HEK293 (cell line): Measurements from ENCODE around the gene AP1G2.
"Not testable (repeated sequence)": the region's sequence is repeated elsewhere in the genome, so short reads cannot be mapped to it uniquely, and the experiment has no call there.

ENCODE experiments used
- CTCF ChIA-PET: fragments of 350-600 bp; formaldehyde crosslinking; extraction: SDS; loops from one replicate; lab custom pipeline; 2021; ENCODE audit warnings: antibody characterized with exemption; lab: Yijun Ruan, JAX
- POLR2A ChIA-PET: fragments of 300-600 bp; formaldehyde crosslinking; extraction: SDS; loops from one replicate; lab custom pipeline; 2020; ENCODE audit warnings: antibody characterized with exemption, inconsistent platforms; lab: Yijun Ruan, JAX
- H3K27ac ChIP-seq: fragments of 200-500 bp; sonication (Bioruptor generic); 2 replicates; pipeline ENCODE4 v1.5.1; 2014; ENCODE audit warnings: low read depth, low read length, control low read depth, inconsistent platforms; ENCODE audit errors: extremely low read depth
- H3K36me3 ChIP-seq, 2 experiments: fragments of 200-500 bp in 1 of 2; sonication (Bioruptor generic) in 1 of 2; 1 replicate in 1 of 2; 2 replicates in 1 of 2; pipeline ENCODE4 v1.5.1; 2014 to 2017; ENCODE audit warnings: inconsistent platforms in 2 of 2, low read length in 2 of 2; ENCODE audit not compliant: control insufficient read depth in 2 of 2, insufficient read depth in 1 of 2
- H3K4me1 ChIP-seq: fragments of 200-500 bp; sonication (Bioruptor generic); 2 replicates; pipeline ENCODE4 v1.5.1; 2014; ENCODE audit warnings: mild to moderate bottlenecking, low read length, inconsistent platforms; ENCODE audit not compliant: control insufficient read depth, insufficient read depth
- H3K4me3 ChIP-seq: 2 replicates; pipeline ENCODE4 v1.5.1; 2011; ENCODE audit warnings: low read depth, mild to moderate bottlenecking, control low read depth, low read length, moderate library complexity
- H3K9me3 ChIP-seq: fragments of 200-500 bp; sonication (Bioruptor generic); 2 replicates; pipeline ENCODE4 v1.5.1; 2014; ENCODE audit warnings: low read depth, low read length, inconsistent platforms; ENCODE audit not compliant: control insufficient read depth, insufficient read depth
- BCL11A ChIP-seq: fragments of 450-650 bp; formaldehyde crosslinking; IDR thresholded peaks from 2 replicates; pipeline ENCODE4 v1.5.1; 2016; ENCODE audit warnings: low read depth, missing biosample characterization, missing genetic modification characterization
- GLI2 ChIP-seq: fragments of 450-650 bp; formaldehyde crosslinking; IDR thresholded peaks from 2 replicates; pipeline ENCODE4; 2017; ENCODE audit warnings: missing biosample characterization, missing genetic modification characterization, low read depth, borderline replicate concordance
- KLF17 ChIP-seq: fragments of 450-650 bp; formaldehyde crosslinking; IDR thresholded peaks from 2 replicates; pipeline ENCODE4 v1.5.1; 2016; ENCODE audit warnings: missing biosample characterization, missing genetic modification characterization
- KLF9 ChIP-seq: fragments of 450-650 bp; formaldehyde crosslinking; IDR thresholded peaks from 2 replicates; pipeline ENCODE4 v1.5.1; 2016; ENCODE audit warnings: missing biosample characterization, missing genetic modification characterization, low read depth
- YY1 ChIP-seq: fragments of 450-650 bp; formaldehyde crosslinking; IDR thresholded peaks from 2 replicates; pipeline ENCODE4 v1.5.1; 2018; ENCODE audit warnings: missing biosample characterization, missing genetic modification characterization
- ZBTB6 ChIP-seq: fragments of 450-650 bp; formaldehyde crosslinking; IDR thresholded peaks from 2 replicates; pipeline ENCODE4 v1.5.1; 2017; ENCODE audit warnings: missing biosample characterization, missing genetic modification characterization
- ZNF148 ChIP-seq: fragments of 450-650 bp; formaldehyde crosslinking; IDR thresholded peaks from 2 replicates; pipeline ENCODE4 v1.5.0; 2017; ENCODE audit warnings: missing biosample characterization, missing genetic modification characterization, borderline replicate concordance
- ZNF221 ChIP-seq: fragments of 450-650 bp; formaldehyde crosslinking; IDR thresholded peaks from 2 replicates; pipeline ENCODE4 v1.5.1; 2017; ENCODE audit warnings: missing biosample characterization, missing genetic modification characterization, borderline replicate concordance
- ZNF24 ChIP-seq: fragments of 450-650 bp; formaldehyde crosslinking; IDR thresholded peaks from 2 replicates; pipeline ENCODE4 v1.5.1; 2016; ENCODE audit warnings: missing biosample characterization, missing genetic modification characterization
- ZNF324 ChIP-seq: fragments of 450-650 bp; formaldehyde crosslinking; IDR thresholded peaks from 2 replicates; pipeline ENCODE4 v1.5.1; 2016; ENCODE audit warnings: missing biosample characterization, missing genetic modification characterization
- ZNF488 ChIP-seq: fragments of 450-650 bp; formaldehyde crosslinking; IDR thresholded peaks from 2 replicates; pipeline ENCODE4 v1.5.1; 2016; ENCODE audit warnings: missing biosample characterization, missing genetic modification characterization
- ZNF514 ChIP-seq: fragments of 450-650 bp; formaldehyde crosslinking; IDR thresholded peaks from 2 replicates; pipeline ENCODE4 v1.5.1; 2016; ENCODE audit warnings: missing biosample characterization, missing genetic modification characterization
- ZNF555 ChIP-seq: fragments of 450-650 bp; formaldehyde crosslinking; conservative IDR thresholded peaks from 2 replicates; pipeline ENCODE4 v1.5.1; 2017; ENCODE audit warnings: missing biosample characterization, mild to moderate bottlenecking, missing genetic modification characterization, inconsistent platforms
- ZNF560 ChIP-seq: fragments of 450-650 bp; formaldehyde crosslinking; IDR thresholded peaks from 2 replicates; pipeline ENCODE4 v1.5.1; 2017; ENCODE audit warnings: missing biosample characterization, missing genetic modification characterization, borderline replicate concordance
- ZNF629 ChIP-seq: fragments of 450-650 bp; formaldehyde crosslinking; IDR thresholded peaks from 2 replicates; pipeline ENCODE4 v1.5.1; 2017; ENCODE audit warnings: missing biosample characterization, missing genetic modification characterization
- ZNF654 ChIP-seq: fragments of 450-650 bp; formaldehyde crosslinking; IDR thresholded peaks from 2 replicates; pipeline ENCODE4 v1.5.1; 2016; ENCODE audit warnings: low read depth, missing biosample characterization, missing genetic modification characterization
- ZNF660 ChIP-seq: fragments of 450-650 bp; IDR thresholded peaks from 2 replicates; pipeline ENCODE4 v1.5.1; 2018; ENCODE audit warnings: missing biosample characterization, mild to moderate bottlenecking, missing genetic modification characterization
- ZNF692 ChIP-seq: fragments of 450-650 bp; formaldehyde crosslinking; IDR thresholded peaks from 2 replicates; pipeline ENCODE4 v1.5.1; 2016; ENCODE audit warnings: missing biosample characterization, missing genetic modification characterization
- ZSCAN18 ChIP-seq: fragments of 450-650 bp; formaldehyde crosslinking; IDR thresholded peaks from 2 replicates; pipeline ENCODE4 v1.5.1; 2016; ENCODE audit warnings: missing biosample characterization, missing genetic modification characterization
- ZXDB ChIP-seq: fragments of 450-650 bp; formaldehyde crosslinking; IDR thresholded peaks from 2 replicates; pipeline ENCODE4 v1.5.1; 2016; ENCODE audit warnings: missing biosample characterization, missing genetic modification characterization

AP1G2 gene

GRCh38 chr14:23600806-23601205 lies 33.2 kb upstream of the AP1G2 start (continued):
- no peak for TF ChIP-seq KLF9 (tag by site-specific recombination)

- TF ChIP-seq ZNF629 (tag by site-specific recombination) (no peak), ZNF560 (tag by site-specific recombination) (no peak), GLI2 (tag by site-specific recombination) (no peak), ZNF514 (tag by site-specific recombination) (no peak), ZNF692 (no peak), ZBTB6 (tag by site-specific recombination) (no peak), ZNF24 (tag by site-specific recombination) (no peak)
- ChIA-PET CTCF (interaction anchor here (0.7 to 1.5 kb wide), 2 partner anchors 11 to 31 kb away, joined by 3 to 7 read pairs; no protein-coding TSS in a partner anchor), POLR2A (interaction anchor here (1.1 kb wide), 1 partner anchor 11 kb away, joined by 3 read pairs; no protein-coding TSS in a partner anchor)
- no peak overlapping the region for H3K4me3 ChIP-seq
- H3K27ac ChIP-seq = no peak overlapping the region
- no peaks in the 10 kb centered on the region for H3K9me3 ChIP-seq
- no peaks in the 10 kb centered on the region for H3K36me3 ChIP-seq
- no peaks in the 10 kb centered on the region for H3K4me1 ChIP-seq
These were observed 32.7 kb upstream of the AP1G2 start for GRCh38 chr14:23600322-23600707.

GRCh38 chr14:23594191-23594590 lies 26.6 kb upstream of the AP1G2 start:
- H3K27ac ChIP-seq, H3K36me3 ChIP-seq, H3K4me3 ChIP-seq, H3K9me3 ChIP-seq, POLR2A ChIA-PET, H3K4me1 ChIP-seq: not testable (repeated sequence)
- CTCF ChIA-PET = interaction anchor here (0.6 to 1.0 kb wide), 3 partner anchors 45 to 317 kb away, joined by 3 to 4 read pairs (median 3); no protein-coding TSS in a partner anchor

- POLR2A ChIA-PET = no interaction called here
- no peaks in the 10 kb centered on the region for H3K9me3 ChIP-seq
- CTCF ChIA-PET = interaction anchor here (0.6 to 2.5 kb wide), 4 partner anchors 18 to 131 kb away, joined by 3 to 11 read pairs (median 6); no protein-coding TSS in a partner anchor
- no peak for TF ChIP-seq ZNF660
- no peak for TF ChIP-seq ZNF148 (tag by site-specific recombination)
- no peak for TF ChIP-seq ZNF324
- TF ChIP-seq ZSCAN18 (tag by site-specific recombination) = no peak
- TF ChIP-seq ZNF629 (tag by site-specific recombination) = no peak
- TF ChIP-seq YY1 (tag by site-specific recombination) = no peak
- TF ChIP-seq ZNF555 (tag by site-specific recombination) = no peak
- TF ChIP-seq ZNF221 (tag by site-specific recombination) = no peak
- no peak for TF ChIP-seq ZNF488 (tag by site-specific recombination)
- no peak for TF ChIP-seq ZNF514 (tag by site-specific recombination)
- no peak for TF ChIP-seq ZNF654 (tag by site-specific recombination)
- TF ChIP-seq KLF17 = no peak
- TF ChIP-seq BCL11A = no peak
- no peak for TF ChIP-seq ZXDB (tag by site-specific recombination)
These were observed 22.6 kb upstream of the AP1G2 start for GRCh38 chr14:23590198-23590597.

More at GRCh38 chr14:23590198-23590597, 22.6 kb upstream of the AP1G2 start:
- Histone ChIP-seq H3K27ac (no peak overlapping the region), H3K4me3 (no peak overlapping the region), H3K36me3 (no peaks in the 10 kb centered on the region), H3K4me1 (no peaks in the 10 kb centered on the region)
